Activated naive CD8-positive, alpha-beta T cell treated with anti-CD3 and anti-CD28 coated beads, Interleukin-2, amount 50 U/mL, for 24 hours (primary cell): ENCODE results near the gene PACS1.
"Not testable (repeated sequence)": the region's sequence is repeated elsewhere in the genome, so short reads cannot be mapped to it uniquely, and the experiment has no call there.

Source experiments
- ATAC-seq: fragments of 150-1000 bp; cut with Tn5 transposase; one replicate; pipeline ENCODE4 v1.10.0; 2021
- DNase-seq: peaks from one replicate; pipeline ENCODE4 v3.0.0; 2021
- H3K27ac Mint-ChIP-seq: one replicate; pipeline ENCODE4 v1.8.0; 2021; ENCODE audit warnings: mild to moderate bottlenecking, mixed read lengths
- H3K27me3 Mint-ChIP-seq: one replicate; pipeline ENCODE4 v1.8.0; 2021; ENCODE audit warnings: mixed read lengths
- H3K36me3 Mint-ChIP-seq: one replicate; pipeline ENCODE4 v1.8.0; 2021; ENCODE audit warnings: low read depth, mixed read lengths
- H3K4me1 Mint-ChIP-seq: one replicate; pipeline ENCODE4 v1.8.0; 2021; ENCODE audit warnings: mixed read lengths
- H3K4me3 Mint-ChIP-seq: one replicate; pipeline ENCODE4 v1.8.0; 2021; ENCODE audit warnings: mild to moderate bottlenecking, moderate library complexity, mixed read lengths
- H3K9me3 Mint-ChIP-seq: one replicate; pipeline ENCODE4 v1.8.0; 2021; ENCODE audit warnings: mixed read lengths

PACS1 gene

GRCh38 chr11:66069715-66070603, at the start of gene PACS1:
TSS of gene PACS1 (plus strand) at chr11:66070272. CDS start at chr11:66070487, 215 bp downstream.
- peak within 1 kb of the TSS; percentile 93 for H3K4me3 Mint-ChIP-seq
- H3K27me3 Mint-ChIP-seq, result no peaks in the 10 kb centered on the region
- H3K27ac Mint-ChIP-seq, result peak within 1 kb of the TSS; percentile 95
- ATAC-seq (peak; percentile 53), DNase-seq (peak; percentile 85)
- H3K4me1 Mint-ChIP-seq, result peaks cover 74% of the 10 kb centered on the region
- no peaks in the 10 kb centered on the region for H3K9me3 Mint-ChIP-seq
- H3K36me3 Mint-ChIP-seq, result peaks cover 61% of the 10 kb centered on the region

- DNase-seq (peak; percentile 29), ATAC-seq (peak; percentile 30)
- H3K4me1 Mint-ChIP-seq, result peaks cover 21% of the 10 kb centered on the region
- H3K9me3 Mint-ChIP-seq, result no peaks in the 10 kb centered on the region
- H3K36me3 Mint-ChIP-seq, result no peaks in the 10 kb centered on the region
- H3K4me3 Mint-ChIP-seq, result no peak overlapping the region
- H3K27me3 Mint-ChIP-seq, result peaks cover 7% of the 10 kb centered on the region
- no peak overlapping the region for H3K27ac Mint-ChIP-seq
Measured at GRCh38 chr11:66020618-66021357, 49.3 kb upstream of the PACS1 start.

- peaks cover 7% of the 10 kb centered on the region for H3K27me3 Mint-ChIP-seq
- DNase-seq, result peak; percentile 92
- no peaks in the 10 kb centered on the region for H3K9me3 Mint-ChIP-seq
- H3K4me1 Mint-ChIP-seq, result peaks cover 16% of the 10 kb centered on the region
- peak; percentile 84 for ATAC-seq
- no peaks in the 10 kb centered on the region for H3K36me3 Mint-ChIP-seq
- H3K27ac Mint-ChIP-seq, result no peak overlapping the region
- H3K4me3 Mint-ChIP-seq, result no peak overlapping the region
Measured at GRCh38 chr11:66022401-66023185, 47.5 kb upstream of the PACS1 start.

GRCh38 chr11:66023186-66023440, 47.0 kb upstream of the PACS1 start:
- H3K36me3 Mint-ChIP-seq, H3K27ac Mint-ChIP-seq, H3K4me3 Mint-ChIP-seq, H3K27me3 Mint-ChIP-seq, H3K9me3 Mint-ChIP-seq, ATAC-seq, DNase-seq: not testable (repeated sequence)
- peaks cover 14% of the 10 kb centered on the region for H3K4me1 Mint-ChIP-seq

- no peak within 1 kb of the TSS for H3K27ac Mint-ChIP-seq
- peaks cover 10% of the 10 kb centered on the region for H3K4me1 Mint-ChIP-seq
- no peak for ATAC-seq
Measured at GRCh38 chr11:66026017-66026529, 44.0 kb upstream of the PACS1 start, which contains the start of gene CATSPER1. TSS of gene CATSPER1 (minus strand) at chr11:66026479. CDS start at chr11:66026379, 100 bp downstream.

GRCh38 chr11:66032957-66033735, 36.9 kb upstream of the PACS1 start:
- ATAC-seq (no peak), DNase-seq (no peak)
- no peak overlapping the region for H3K27ac Mint-ChIP-seq
- no peaks in the 10 kb centered on the region for H3K9me3 Mint-ChIP-seq
- H3K27me3 Mint-ChIP-seq, result peaks cover 2% of the 10 kb centered on the region
- H3K36me3 Mint-ChIP-seq, result no peaks in the 10 kb centered on the region
- H3K4me3 Mint-ChIP-seq, result no peak overlapping the region
- no peaks in the 10 kb centered on the region for H3K4me1 Mint-ChIP-seq

More at GRCh38 chr11:66026017-66026529, 44.0 kb upstream of the PACS1 start, which contains the start of gene CATSPER1:
- H3K27me3 Mint-ChIP-seq, result peaks cover 7% of the 10 kb centered on the region
- no peak for DNase-seq
- no peaks in the 10 kb centered on the region for H3K9me3 Mint-ChIP-seq
- no peak within 1 kb of the TSS for H3K4me3 Mint-ChIP-seq
- no peaks in the 10 kb centered on the region for H3K36me3 Mint-ChIP-seq

- DNase-seq (no peak), ATAC-seq (no peak)
- Mint-ChIP-seq H3K27me3 (peaks cover 4% of the 10 kb centered on the region), H3K4me1 (no peaks in the 10 kb centered on the region), H3K27ac (no peak overlapping the region), H3K36me3 (no peaks in the 10 kb centered on the region), H3K9me3 (no peaks in the 10 kb centered on the region), H3K4me3 (no peak overlapping the region)
Measured at GRCh38 chr11:66035653-66036333, 34.3 kb upstream of the PACS1 start.

GRCh38 chr11:66036334-66036710, 33.8 kb upstream of the PACS1 start:
- H3K27ac Mint-ChIP-seq, result no peak overlapping the region
- H3K9me3 Mint-ChIP-seq, result no peaks in the 10 kb centered on the region
- no peaks in the 10 kb centered on the region for H3K4me1 Mint-ChIP-seq
- peaks cover 4% of the 10 kb centered on the region for H3K27me3 Mint-ChIP-seq
- no peak for ATAC-seq
- DNase-seq, result no peak
- H3K36me3 Mint-ChIP-seq, result no peaks in the 10 kb centered on the region
- no peak overlapping the region for H3K4me3 Mint-ChIP-seq

- ATAC-seq (no peak), DNase-seq (no peak)
- H3K4me3 Mint-ChIP-seq, result no peak overlapping the region
- no peaks in the 10 kb centered on the region for H3K36me3 Mint-ChIP-seq
- H3K4me1 Mint-ChIP-seq, result no peaks in the 10 kb centered on the region
- no peaks in the 10 kb centered on the region for H3K9me3 Mint-ChIP-seq
- H3K27me3 Mint-ChIP-seq, result peaks cover 4% of the 10 kb centered on the region
- no peak overlapping the region for H3K27ac Mint-ChIP-seq
Measured at GRCh38 chr11:66037327-66037726, 32.7 kb upstream of the PACS1 start.

GRCh38 chr11:66039765-66040164, 30.3 kb upstream of the PACS1 start:
- Mint-ChIP-seq H3K27me3 (peaks cover 4% of the 10 kb centered on the region), H3K4me3 (no peak overlapping the region), H3K36me3 (no peaks in the 10 kb centered on the region), H3K27ac (no peak overlapping the region), H3K4me1 (peaks cover 5% of the 10 kb centered on the region), H3K9me3 (no peaks in the 10 kb centered on the region)
- ATAC-seq, result no peak
- no peak for DNase-seq

GRCh38 chr11:66042227-66042995, 27.7 kb upstream of the PACS1 start:
- Mint-ChIP-seq H3K4me1 (peaks cover 13% of the 10 kb centered on the region), H3K9me3 (no peaks in the 10 kb centered on the region), H3K4me3 (no peak overlapping the region), H3K27me3 (peaks cover 1% of the 10 kb centered on the region), H3K36me3 (no peaks in the 10 kb centered on the region), H3K27ac (no peak overlapping the region)
- DNase-seq (no peak), ATAC-seq (no peak)

GRCh38 chr11:66042996-66043906, 26.8 kb upstream of the PACS1 start:
- ATAC-seq (no peak), DNase-seq (no peak)
- H3K36me3 Mint-ChIP-seq, result no peaks in the 10 kb centered on the region
- peaks cover 13% of the 10 kb centered on the region for H3K4me1 Mint-ChIP-seq
- no peak overlapping the region for H3K27ac Mint-ChIP-seq
- H3K27me3 Mint-ChIP-seq, result peaks cover 1% of the 10 kb centered on the region
- no peaks in the 10 kb centered on the region for H3K9me3 Mint-ChIP-seq
- no peak overlapping the region for H3K4me3 Mint-ChIP-seq
